HepG2 (cell line): Measurements from ENCODE around the gene ZNF670. TPM values are rescaled to one million over a fixed set of nuclear protein-coding genes. Genes with fewer than 3 reads are reported as not detected.
A peak's percentile ranks its signal among the peaks of the same experiment; 100 is the strongest.

Experiments
- GATAD2A ChIP-seq: IDR thresholded peaks from 2 replicates; pipeline ENCODE4 v1.6.1; 2016
- GTF3A ChIP-seq: sonication (generic); formaldehyde crosslinking; conservative IDR thresholded peaks from 2 replicates; pipeline ENCODE4 v1.4.0; 2020; ENCODE audit warnings: mild to moderate bottlenecking, missing genetic modification reagents
- HOXD1 ChIP-seq: sonication (generic); formaldehyde crosslinking; IDR thresholded peaks from 2 replicates; pipeline ENCODE4 v1.5.0; 2020; ENCODE audit warnings: missing genetic modification reagents
- ISX ChIP-seq: sonication (generic); formaldehyde crosslinking; conservative IDR thresholded peaks from 2 replicates; pipeline ENCODE4 v1.5.0; 2020; ENCODE audit warnings: missing genetic modification reagents
- NR2F1 ChIP-seq, 2 experiments: fragments of 450-650 bp in 1 of 2; formaldehyde crosslinking in 1 of 2; IDR thresholded peaks; 2 replicates each; pipeline versions ENCODE4 v1.5.0 to v1.6.1; 2016 to 2020; ENCODE audit warnings: mild to moderate bottlenecking in 1 of 2, missing compliant biosample characterization in 1 of 2, missing genetic modification reagents in 1 of 2, moderate library complexity in 1 of 2
- PLSCR1 ChIP-seq: sonication (generic); formaldehyde crosslinking; IDR thresholded peaks from 2 replicates; pipeline ENCODE4 v1.5.0; 2020; ENCODE audit warnings: missing genetic modification reagents, mild to moderate bottlenecking, borderline replicate concordance
- RBFOX2 ChIP-seq: fragments of 200-400 bp; formaldehyde crosslinking; IDR thresholded peaks from 2 replicates; pipeline ENCODE4 v1.6.1; 2017; ENCODE audit warnings: low read depth, mild to moderate bottlenecking, low read length
- SMAD3 ChIP-seq: sonication (generic); formaldehyde crosslinking; IDR thresholded peaks from 2 replicates; pipeline ENCODE4 v1.4.0; 2020; ENCODE audit warnings: missing genetic modification reagents
- SMYD3 ChIP-seq: sonication (generic); formaldehyde crosslinking; IDR thresholded peaks from 2 replicates; pipeline ENCODE4 v1.8.1; 2023; ENCODE audit warnings: mild to moderate bottlenecking, missing genetic modification reagents
- TARDBP ChIP-seq: sonication (generic); formaldehyde crosslinking; IDR thresholded peaks from 2 replicates; pipeline ENCODE4 v1.8.0; 2022; ENCODE audit warnings: mild to moderate bottlenecking, missing genetic modification reagents
- ZNF609 ChIP-seq: sonication (generic); formaldehyde crosslinking; IDR thresholded peaks from 2 replicates; pipeline ENCODE4 v1.4.0; 2020; ENCODE audit warnings: mild to moderate bottlenecking, missing genetic modification reagents, borderline replicate concordance
- ZNF614 ChIP-seq: IDR thresholded peaks from 2 replicates; pipeline ENCODE4 v1.6.1; 2018; ENCODE audit warnings: missing biosample characterization, missing genetic modification reagents, inconsistent platforms, borderline replicate concordance
- polyA plus RNA-seq, 8 experiments: library from polyadenylated mRNA; depleted of rRNA in 3 of 8; stranded (reverse) in 7 of 8; unstranded in 1 of 8; fragments of >200 nt; fragmentation: Illumina TruSeq in 4 of 8; extraction: Trizol in 4 of 8; gene quantifications; 2 replicates each; pipeline versions ENCODE4 v1.2.1 to v1.2.3, GENCODE V29; 2011 to 2016; ENCODE audit warnings: low read depth in 4 of 8, missing spikeins in 1 of 8, mixed read lengths in 1 of 8; ENCODE audit not compliant: insufficient read depth in 1 of 8
- total RNA-seq, 5 experiments: library from RNA; depleted of rRNA; stranded (reverse); fragments of >200 nt; fragmentation: Illumina TruSeq; extraction: Trizol; gene quantifications; 2 replicates each; pipeline ENCODE4 v1.2.3, GENCODE V29; 2016; ENCODE audit warnings: low read depth in 1 of 5
- TF ChIP-seq, protein P1 (sequence below): sonication (generic); formaldehyde crosslinking; IDR thresholded peaks from 2 replicates; pipeline ENCODE4 v1.4.0; 2020; ENCODE audit warnings: missing genetic modification reagents, borderline replicate concordance
- TF ChIP-seq, protein P2 (sequence below): IDR thresholded peaks from 2 replicates; pipeline ENCODE4 v1.6.1; 2012; ENCODE audit warnings: inconsistent platforms

Gene ZNF670
- total and polyA plus RNA-seq, 2 of the 13 experiments (the other 11 are each of a cell fraction or from before 2014, with no cell fraction given): 4.2 to 10.9 TPM

DNA sequence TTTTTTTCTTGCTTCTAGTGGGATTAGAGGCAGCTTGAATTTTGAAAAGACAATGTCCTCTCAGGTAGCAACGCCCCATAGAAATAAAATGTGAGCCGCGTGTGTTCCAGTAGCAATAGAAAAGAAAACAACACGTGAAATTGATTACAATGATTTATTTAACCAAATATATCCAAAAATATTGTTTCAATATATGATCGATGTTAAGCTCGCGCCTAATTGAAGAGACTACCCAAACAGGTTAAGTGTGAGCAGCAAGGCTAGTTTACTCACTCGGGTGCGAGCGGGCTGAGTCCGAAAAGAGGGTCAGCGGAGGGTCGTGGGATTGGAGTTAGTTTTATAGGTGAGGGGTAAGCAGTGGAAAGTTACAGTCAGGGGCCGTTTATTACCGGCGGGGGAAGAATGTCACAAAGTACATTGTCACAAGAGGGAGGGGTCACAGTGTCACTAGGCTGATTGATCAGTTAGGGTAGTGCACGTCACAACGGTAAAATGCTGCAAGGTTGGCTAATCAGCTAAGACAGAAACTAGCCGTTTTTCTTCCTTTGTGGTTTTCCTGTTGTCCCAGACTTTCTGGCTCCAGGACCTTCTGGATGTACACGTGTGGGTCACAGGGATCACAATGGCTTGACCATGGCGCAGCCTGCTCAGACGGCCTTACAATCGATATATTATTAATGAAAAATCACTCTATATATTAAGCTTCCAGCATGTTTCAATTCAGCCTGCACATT lies 697 bp upstream of the ZNF670 start (continued):
- TF ChIP-seq PLSCR1 (CRISPR knock-in tag) (no peak), ZNF609 (CRISPR knock-in tag) (peak; percentile 26; the same call in 1 of the 2 replicates), ISX (no peak), GATAD2A (peak; percentile 72), TARDBP (CRISPR knock-in tag) (0 out of 2 replicates have a peak, but pooled peaks have one; percentile 33), SMAD3 (CRISPR knock-in tag) (0 out of 2 replicates have a peak, but pooled peaks have one; percentile 31), NR2F1 (CRISPR knock-in tag; IDR thresholded peaks at IDR 0.05) (0 out of 4 replicates have a peak, but pooled peaks of 1 of the 2 experiments have one; percentile 32), HOXD1 (CRISPR knock-in tag) (peak; percentile 99), GTF3A (CRISPR knock-in tag) (no peak), RBFOX2 (no peak), SMYD3 (no peak), ZNF614 (CRISPR knock-in tag) (peak; percentile 41; the same call in 1 of the 2 replicates)
- TF ChIP-seq, protein P1, sequence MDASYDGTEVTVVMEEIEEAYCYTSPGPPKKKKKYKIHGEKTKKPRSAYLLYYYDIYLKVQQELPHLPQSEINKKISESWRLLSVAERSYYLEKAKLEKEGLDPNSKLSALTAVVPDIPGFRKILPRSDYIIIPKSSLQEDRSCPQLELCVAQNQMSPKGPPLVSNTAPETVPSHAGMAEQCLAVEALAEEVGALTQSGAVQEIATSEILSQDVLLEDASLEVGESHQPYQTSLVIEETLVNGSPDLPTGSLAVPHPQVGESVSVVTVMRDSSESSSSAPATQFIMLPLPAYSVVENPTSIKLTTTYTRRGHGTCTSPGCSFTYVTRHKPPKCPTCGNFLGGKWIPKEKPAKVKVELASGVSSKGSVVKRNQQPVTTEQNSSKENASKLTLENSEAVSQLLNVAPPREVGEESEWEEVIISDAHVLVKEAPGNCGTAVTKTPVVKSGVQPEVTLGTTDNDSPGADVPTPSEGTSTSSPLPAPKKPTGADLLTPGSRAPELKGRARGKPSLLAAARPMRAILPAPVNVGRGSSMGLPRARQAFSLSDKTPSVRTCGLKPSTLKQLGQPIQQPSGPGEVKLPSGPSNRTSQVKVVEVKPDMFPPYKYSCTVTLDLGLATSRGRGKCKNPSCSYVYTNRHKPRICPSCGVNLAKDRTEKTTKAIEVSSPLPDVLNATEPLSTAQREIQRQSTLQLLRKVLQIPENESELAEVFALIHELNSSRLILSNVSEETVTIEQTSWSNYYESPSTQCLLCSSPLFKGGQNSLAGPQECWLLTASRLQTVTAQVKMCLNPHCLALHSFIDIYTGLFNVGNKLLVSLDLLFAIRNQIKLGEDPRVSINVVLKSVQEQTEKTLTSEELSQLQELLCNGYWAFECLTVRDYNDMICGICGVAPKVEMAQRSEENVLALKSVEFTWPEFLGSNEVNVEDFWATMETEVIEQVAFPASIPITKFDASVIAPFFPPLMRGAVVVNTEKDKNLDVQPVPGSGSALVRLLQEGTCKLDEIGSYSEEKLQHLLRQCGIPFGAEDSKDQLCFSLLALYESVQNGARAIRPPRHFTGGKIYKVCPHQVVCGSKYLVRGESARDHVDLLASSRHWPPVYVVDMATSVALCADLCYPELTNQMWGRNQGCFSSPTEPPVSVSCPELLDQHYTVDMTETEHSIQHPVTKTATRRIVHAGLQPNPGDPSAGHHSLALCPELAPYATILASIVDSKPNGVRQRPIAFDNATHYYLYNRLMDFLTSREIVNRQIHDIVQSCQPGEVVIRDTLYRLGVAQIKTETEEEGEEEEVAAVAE (CRISPR knock-in tag): no peak
- TF ChIP-seq, protein P2, sequence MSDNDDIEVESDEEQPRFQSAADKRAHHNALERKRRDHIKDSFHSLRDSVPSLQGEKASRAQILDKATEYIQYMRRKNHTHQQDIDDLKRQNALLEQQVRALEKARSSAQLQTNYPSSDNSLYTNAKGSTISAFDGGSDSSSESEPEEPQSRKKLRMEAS: peak; percentile 44; the same call in 1 of the 2 replicates
